SK-N-SH treated with all-trans-retinoic acid at 6 μM for 48 hours (cell line): ENCODE measurements around the gene VPS35.
"Not testable (repeated sequence)": the region's sequence is repeated elsewhere in the genome, so short reads cannot be mapped to it uniquely, and the experiment has no call there.

Experiments
- ATAC-seq: fragments of 200-7000 bp; cut with Tn5 transposase; 3 replicates; pipeline ENCODE4 v1.9.1; 2020; ENCODE audit warnings: mild to moderate bottlenecking, moderate library complexity
- BACH2 ChIP-seq: fragments of 250-450 bp; sonication (Bioruptor Pico); IDR thresholded peaks from 2 replicates; pipeline ENCODE4 v1.9.0; 2021; ENCODE audit warnings: mild to moderate bottlenecking, borderline replicate concordance
- CREB5 ChIP-seq: fragments of 250-450 bp; sonication (Bioruptor Pico); IDR thresholded peaks from 2 replicates; pipeline ENCODE4 v1.5.1; 2020; ENCODE audit warnings: low read depth, mild to moderate bottlenecking, moderate library complexity
- CSRNP3 ChIP-seq: fragments of 250-450 bp; sonication (Bioruptor Pico); IDR thresholded peaks from 2 replicates; pipeline ENCODE4 v1.5.1; 2021; ENCODE audit warnings: mild to moderate bottlenecking, moderate library complexity
- ESRRG ChIP-seq: fragments of 250-450 bp; sonication (Bioruptor Pico); IDR thresholded peaks from 2 replicates; pipeline ENCODE4 v1.6.1; 2021; ENCODE audit warnings: mild to moderate bottlenecking
- GLIS3 ChIP-seq: fragments of 250-450 bp; sonication (Bioruptor Pico); IDR thresholded peaks from 2 replicates; pipeline ENCODE4 v1.5.0; 2020; ENCODE audit warnings: mild to moderate bottlenecking, moderate library complexity
- OSR1 ChIP-seq: fragments of 250-450 bp; sonication (Bioruptor Pico); IDR thresholded peaks from 2 replicates; pipeline ENCODE4 v1.8.0; 2022; ENCODE audit warnings: moderate library complexity, mild to moderate bottlenecking, inconsistent platforms
- POU6F1 ChIP-seq: fragments of 250-450 bp; sonication (Bioruptor Pico); IDR thresholded peaks from 2 replicates; pipeline ENCODE4 v1.8.0; 2021; ENCODE audit warnings: low read depth, mild to moderate bottlenecking, moderate library complexity, borderline replicate concordance
- PPARA ChIP-seq: fragments of 250-450 bp; sonication (Bioruptor Pico); IDR thresholded peaks from 2 replicates; pipeline ENCODE4 v1.5.0; 2020; ENCODE audit warnings: mild to moderate bottlenecking, borderline replicate concordance
- RARB ChIP-seq: fragments of 250-450 bp; sonication (Bioruptor Pico); IDR thresholded peaks from 2 replicates; pipeline ENCODE4 v1.8.0; 2021; ENCODE audit warnings: mild to moderate bottlenecking, moderate library complexity
- SNAI2 ChIP-seq: fragments of 250-450 bp; sonication (Bioruptor Pico); IDR thresholded peaks from 2 replicates; pipeline ENCODE4 v1.5.0; 2020; ENCODE audit warnings: mild to moderate bottlenecking, moderate library complexity
- TCF4 ChIP-seq: fragments of 250-450 bp; sonication (Bioruptor Pico); IDR thresholded peaks from 2 replicates; pipeline ENCODE4 v1.8.0; 2021; ENCODE audit warnings: mild to moderate bottlenecking, moderate library complexity, borderline replicate concordance
- TSHZ2 ChIP-seq: fragments of 250-450 bp; sonication (Bioruptor Pico); IDR thresholded peaks from 2 replicates; pipeline ENCODE4 v1.5.0; 2020; ENCODE audit warnings: mild to moderate bottlenecking, moderate library complexity
- ZC3H10 ChIP-seq: fragments of 250-450 bp; sonication (Bioruptor Pico); IDR thresholded peaks from 2 replicates; pipeline ENCODE4 v1.5.1; 2021; ENCODE audit warnings: mild to moderate bottlenecking, moderate library complexity
- ZNF70 ChIP-seq: fragments of 450-650 bp; formaldehyde crosslinking; IDR thresholded peaks from 2 replicates; pipeline ENCODE4 v1.5.0; 2020; ENCODE audit warnings: mild to moderate bottlenecking, moderate library complexity
- ZNF8 ChIP-seq: fragments of 450-650 bp; formaldehyde crosslinking; IDR thresholded peaks from 2 replicates; pipeline ENCODE4 v1.5.0; 2020; ENCODE audit warnings: mild to moderate bottlenecking, moderate library complexity

Gene VPS35

GRCh38 chr16:46686815-46687473 lies 2.0 kb downstream of the VPS35 start:
- ATAC-seq = no peak

GRCh38 chr16:46681867-46682266 lies 7.1 kb downstream of the VPS35 start:
- ATAC-seq = not testable (repeated sequence)

More at GRCh38 chr16:46686815-46687473, 2.0 kb downstream of the VPS35 start:
- TF ChIP-seq ESRRG (CRISPR knock-in tag) (no peak), OSR1 (no peak), ZNF8 (CRISPR knock-in tag) (no peak), SNAI2 (no peak), TSHZ2 (no peak), ZC3H10 (CRISPR knock-in tag) (no peak), PPARA (CRISPR knock-in tag) (no peak), GLIS3 (CRISPR knock-in tag) (no peak), TCF4 (CRISPR knock-in tag) (no peak), BACH2 (CRISPR knock-in tag) (no peak), POU6F1 (CRISPR knock-in tag) (no peak), CSRNP3 (CRISPR knock-in tag) (no peak), RARB (CRISPR knock-in tag) (no peak)

- not testable (repeated sequence) for ATAC-seq
These were observed 11.0 kb downstream of the VPS35 start for GRCh38 chr16:46677943-46678342.

- TF ChIP-seq BACH2 (CRISPR knock-in tag) (no peak), PPARA (CRISPR knock-in tag) (no peak), CSRNP3 (CRISPR knock-in tag) (no peak), ZNF70 (CRISPR knock-in tag) (no peak)
- peak; percentile 100 for ATAC-seq
These were observed 15.5 kb downstream of the VPS35 start for GRCh38 chr16:46673320-46674013.

GRCh38 chr16:46662123-46662522 lies 26.9 kb downstream of the VPS35 start:
- ATAC-seq = no peak
- no peak for TF ChIP-seq ZC3H10 (CRISPR knock-in tag)
- TF ChIP-seq CREB5 (CRISPR knock-in tag) = no peak
